Panc1 (cell line): ENCODE results near the gene FAM78A.

Source experiments
- POLR2AphosphoS5 ChIP-seq: IDR thresholded peaks from 2 replicates; pipeline ENCODE4 v1.6.1; 2012; ENCODE audit warnings: mild to moderate bottlenecking, low read depth, low read length, moderate library complexity
- REST ChIP-seq, 2 experiments: IDR thresholded peaks; 2 replicates each; pipeline ENCODE4 v1.6.1; 2011 to 2012; ENCODE audit warnings: low read depth in 2 of 2, control low read depth in 1 of 2, low read length in 1 of 2, mild to moderate bottlenecking in 1 of 2, moderate library complexity in 1 of 2; ENCODE audit not compliant: insufficient read depth in 1 of 2
- TF ChIP-seq, protein P1 (sequence below): fragments of 450-650 bp; IDR thresholded peaks from 2 replicates; pipeline ENCODE4 v1.5.1; 2017; ENCODE audit warnings: mild to moderate bottlenecking

GRCh38 chr9:131273146-131273855, 3.0 kb downstream of the FAM78A start:
- TF ChIP-seq, protein P1, sequence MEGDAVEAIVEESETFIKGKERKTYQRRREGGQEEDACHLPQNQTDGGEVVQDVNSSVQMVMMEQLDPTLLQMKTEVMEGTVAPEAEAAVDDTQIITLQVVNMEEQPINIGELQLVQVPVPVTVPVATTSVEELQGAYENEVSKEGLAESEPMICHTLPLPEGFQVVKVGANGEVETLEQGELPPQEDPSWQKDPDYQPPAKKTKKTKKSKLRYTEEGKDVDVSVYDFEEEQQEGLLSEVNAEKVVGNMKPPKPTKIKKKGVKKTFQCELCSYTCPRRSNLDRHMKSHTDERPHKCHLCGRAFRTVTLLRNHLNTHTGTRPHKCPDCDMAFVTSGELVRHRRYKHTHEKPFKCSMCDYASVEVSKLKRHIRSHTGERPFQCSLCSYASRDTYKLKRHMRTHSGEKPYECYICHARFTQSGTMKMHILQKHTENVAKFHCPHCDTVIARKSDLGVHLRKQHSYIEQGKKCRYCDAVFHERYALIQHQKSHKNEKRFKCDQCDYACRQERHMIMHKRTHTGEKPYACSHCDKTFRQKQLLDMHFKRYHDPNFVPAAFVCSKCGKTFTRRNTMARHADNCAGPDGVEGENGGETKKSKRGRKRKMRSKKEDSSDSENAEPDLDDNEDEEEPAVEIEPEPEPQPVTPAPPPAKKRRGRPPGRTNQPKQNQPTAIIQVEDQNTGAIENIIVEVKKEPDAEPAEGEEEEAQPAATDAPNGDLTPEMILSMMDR, result no peak
- TF ChIP-seq POLR2AphosphoS5 (no peak), REST (IDR thresholded peaks at IDR 0.05; ENCODE audit: insufficient read depth in 1 of 2, low read depth in 2 of 2, low read length in 1 of 2) (no peak)
